Mesendoderm (in vitro differentiated cells): ENCODE measurements around the gene FAM168A.
A peak's percentile ranks its signal among the peaks of the same experiment; 100 is the strongest.

ENCODE experiments used
- DNase-seq: peaks from one replicate; pipeline ENCODE4 v3.0.0; 2013
- H2AK5ac ChIP-seq: 2 replicates; pipeline ENCODE4 v1.6.1; 2013; ENCODE audit warnings: low read length, inconsistent platforms
- H2BK120ac ChIP-seq: 2 replicates; pipeline ENCODE4 v1.6.1; 2013; ENCODE audit warnings: low read depth, mild to moderate bottlenecking, low read length, moderate library complexity, mixed read lengths
- H2BK15ac ChIP-seq: replicated peaks from 2 replicates; pipeline ENCODE4 v1.6.1; 2013; ENCODE audit warnings: low read depth, mild to moderate bottlenecking, moderate library complexity
- H2BK5ac ChIP-seq: 2 replicates; pipeline ENCODE4 v1.6.1; 2013; ENCODE audit warnings: low read length, inconsistent platforms
- H3K18ac ChIP-seq: 2 replicates; pipeline ENCODE4 v1.6.1; 2013; ENCODE audit warnings: mild to moderate bottlenecking, low read length, mixed read lengths
- H3K23ac ChIP-seq: one replicate; pipeline ENCODE4 v1.6.1; 2013; ENCODE audit warnings: low read length
- H3K27ac ChIP-seq: 2 replicates; pipeline ENCODE4 v1.5.1; 2013; ENCODE audit warnings: low read depth, mild to moderate bottlenecking, inconsistent platforms, low read length, moderate library complexity
- H3K27me3 ChIP-seq: 2 replicates; pipeline ENCODE4 v1.6.1; 2013; ENCODE audit warnings: low read length, control low read depth, mild to moderate bottlenecking, inconsistent platforms; ENCODE audit not compliant: insufficient read depth, poor library complexity
- H3K36me3 ChIP-seq: 2 replicates; pipeline ENCODE4 v1.6.1; 2013; ENCODE audit warnings: low read length, inconsistent platforms; ENCODE audit not compliant: control insufficient read depth, insufficient read depth
- H3K4ac ChIP-seq: one replicate; pipeline ENCODE4 v1.6.1; 2013; ENCODE audit warnings: low read depth, mild to moderate bottlenecking, low read length, moderate library complexity
- H3K4me1 ChIP-seq: 2 replicates; pipeline ENCODE4 v1.6.1; 2013; ENCODE audit warnings: low read depth, low read length, inconsistent platforms; ENCODE audit not compliant: control insufficient read depth
- H3K4me2 ChIP-seq: 2 replicates; pipeline ENCODE4 v1.6.1; 2013; ENCODE audit warnings: low read length
- H3K4me3 ChIP-seq: 2 replicates; pipeline ENCODE4 v1.5.1; 2013; ENCODE audit warnings: mild to moderate bottlenecking, low read length
- H3K56ac ChIP-seq: one replicate; pipeline ENCODE4 v1.6.1; 2013; ENCODE audit warnings: low read length
- H3K79me1 ChIP-seq: 2 replicates; pipeline ENCODE4 v1.6.1; 2013; ENCODE audit warnings: low read length, inconsistent platforms
- H3K79me2 ChIP-seq: 2 replicates; pipeline ENCODE4 v1.6.1; 2013; ENCODE audit warnings: mild to moderate bottlenecking, low read length; ENCODE audit not compliant: control insufficient read depth, insufficient read depth
- H3K9ac ChIP-seq: 2 replicates; pipeline ENCODE4 v1.6.1; 2013; ENCODE audit warnings: low read length, inconsistent platforms
- H4K5ac ChIP-seq: one replicate; pipeline ENCODE4 v1.6.1; 2013; ENCODE audit warnings: low read length
- H4K8ac ChIP-seq: one replicate; pipeline ENCODE4 v1.6.1; 2013; ENCODE audit warnings: low read depth, mild to moderate bottlenecking, control low read depth, low read length, moderate library complexity
- WGBS: extraction: QIAGEN DNeasy Blood & Tissue Kit; methylation state at CpG from one replicate; pipeline ENCODE4 v1.1.7; 2013; ENCODE audit warnings: low lambda C conversion rate, missing lambda C conversion rate; ENCODE audit not compliant: insufficient coverage; ENCODE audit errors: extremely low coverage; 5-methylcytosine and 5-hydroxymethylcytosine counted together

Gene FAM168A

DNA sequence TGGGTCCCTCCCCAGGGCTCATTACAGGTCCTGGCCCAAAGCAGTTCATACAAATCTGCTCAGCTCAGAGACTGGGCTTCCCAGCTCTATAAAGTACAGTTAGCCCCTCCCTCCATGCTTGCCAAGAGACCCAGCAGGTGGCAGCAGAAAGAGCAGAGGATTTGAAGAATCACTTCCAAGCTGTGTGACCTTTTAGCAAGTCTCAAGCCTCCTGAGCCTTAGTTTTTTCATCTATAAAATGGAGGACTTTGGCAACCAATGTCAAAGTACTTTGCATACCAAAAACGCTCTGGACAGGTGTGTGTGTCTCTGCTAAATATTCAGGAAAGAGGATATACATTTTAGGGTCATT lies 195.1 kb downstream of the FAM168A start:
- no peak overlapping the region for H3K4me2 ChIP-seq
- H3K9ac ChIP-seq: no peak overlapping the region
- no peaks in the 10 kb centered on the region for H3K4me1 ChIP-seq
- no peak overlapping the region for H3K56ac ChIP-seq
- H4K5ac ChIP-seq: no peak overlapping the region
- no peak overlapping the region for H2AK5ac ChIP-seq
- no peaks in the 10 kb centered on the region for H3K27me3 ChIP-seq
- no peak overlapping the region for H3K18ac ChIP-seq
- no peak overlapping the region for H3K4ac ChIP-seq
- no peaks in the 10 kb centered on the region for H3K79me2 ChIP-seq
- H3K23ac ChIP-seq: no peak overlapping the region
- no peaks in the 10 kb centered on the region for H3K79me1 ChIP-seq
- WGBS: no CpG with 5 or more reads among the region's 1 CpG
- H2BK15ac ChIP-seq: no peak overlapping the region
- H2BK120ac ChIP-seq: no peak overlapping the region
- H3K36me3 ChIP-seq: peaks cover 2% of the 10 kb centered on the region
- H3K27ac ChIP-seq: no peak overlapping the region
- no peak overlapping the region for H4K8ac ChIP-seq
- no peak overlapping the region for H2BK5ac ChIP-seq
- DNase-seq: peak; percentile 45
- H3K4me3 ChIP-seq: no peak overlapping the region

GRCh38 chr11:73401924-73402833 lies 195.7 kb downstream of the FAM168A start:
- H3K4me1 ChIP-seq: no peaks in the 10 kb centered on the region
- no peak overlapping the region for H2BK5ac ChIP-seq
- H3K9ac ChIP-seq: no peak overlapping the region
- H3K23ac ChIP-seq: no peak overlapping the region
- H3K4me3 ChIP-seq: no peak overlapping the region
- no peak for DNase-seq
- H2AK5ac ChIP-seq: no peak overlapping the region
- no peak overlapping the region for H3K4ac ChIP-seq
- no peak overlapping the region for H4K8ac ChIP-seq
- no peak overlapping the region for H3K18ac ChIP-seq
- no peak overlapping the region for H2BK15ac ChIP-seq
- H3K27me3 ChIP-seq: no peaks in the 10 kb centered on the region
- peaks cover 2% of the 10 kb centered on the region for H3K36me3 ChIP-seq
- no peak overlapping the region for H3K4me2 ChIP-seq
- H3K56ac ChIP-seq: no peak overlapping the region
- H3K27ac ChIP-seq: no peak overlapping the region
- H3K79me1 ChIP-seq: no peaks in the 10 kb centered on the region
- H4K5ac ChIP-seq: no peak overlapping the region
- no peaks in the 10 kb centered on the region for H3K79me2 ChIP-seq
- H2BK120ac ChIP-seq: no peak overlapping the region
- WGBS: no CpG with 5 or more reads among the region's 15 CpGs

DNA sequence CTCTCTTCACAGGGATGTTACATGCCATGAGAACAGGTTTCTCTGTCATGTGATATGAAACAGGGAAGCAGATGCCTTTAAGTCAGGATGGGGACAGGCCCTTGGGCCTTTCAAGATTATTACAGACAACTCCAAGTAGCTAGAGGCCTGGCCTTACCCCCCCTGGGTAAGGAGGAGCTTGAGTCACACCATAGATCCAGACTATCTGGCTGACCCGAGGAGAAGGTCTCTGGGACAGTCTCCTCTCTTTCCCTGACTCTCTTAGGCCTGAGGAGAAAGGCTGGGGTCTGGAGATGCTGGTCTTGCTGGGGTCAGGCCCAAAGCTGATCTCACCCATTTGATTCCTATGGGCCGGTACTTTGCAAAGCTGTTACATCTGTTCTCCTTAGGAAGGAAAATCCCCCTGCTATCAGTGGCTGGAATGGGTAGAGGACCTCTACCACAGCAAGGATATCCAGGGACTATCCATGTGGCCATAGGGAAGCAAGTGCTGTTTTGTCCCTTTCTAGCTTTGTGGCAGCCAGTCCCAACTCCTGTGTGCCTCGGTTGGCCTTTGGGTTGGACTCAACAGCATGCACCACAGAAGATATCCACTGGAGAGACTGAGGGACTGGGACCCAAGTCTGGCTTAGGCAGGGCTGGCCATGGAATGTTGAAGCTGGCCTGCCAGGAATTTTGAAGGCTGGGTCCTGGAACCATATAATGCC lies 196.5 kb downstream of the FAM168A start:
- H3K4me3 ChIP-seq: no peak overlapping the region
- H4K5ac ChIP-seq: no peak overlapping the region
- H3K9ac ChIP-seq: no peak overlapping the region
- no peak overlapping the region for H3K4me2 ChIP-seq
- H2AK5ac ChIP-seq: no peak overlapping the region
- H3K27ac ChIP-seq: no peak overlapping the region
- H3K4me1 ChIP-seq: no peaks in the 10 kb centered on the region
- H3K23ac ChIP-seq: no peak overlapping the region
- H3K36me3 ChIP-seq: peaks cover 2% of the 10 kb centered on the region
- no peak overlapping the region for H4K8ac ChIP-seq
- no peak overlapping the region for H2BK15ac ChIP-seq
- no peak overlapping the region for H3K18ac ChIP-seq
- DNase-seq: peak; percentile 37
- no CpG with 5 or more reads among the region's 3 CpGs for WGBS
- no peak overlapping the region for H2BK5ac ChIP-seq
- H3K79me2 ChIP-seq: no peaks in the 10 kb centered on the region
- no peak overlapping the region for H2BK120ac ChIP-seq
- no peaks in the 10 kb centered on the region for H3K79me1 ChIP-seq
- H3K4ac ChIP-seq: no peak overlapping the region
- H3K27me3 ChIP-seq: no peaks in the 10 kb centered on the region
- no peak overlapping the region for H3K56ac ChIP-seq

DNA sequence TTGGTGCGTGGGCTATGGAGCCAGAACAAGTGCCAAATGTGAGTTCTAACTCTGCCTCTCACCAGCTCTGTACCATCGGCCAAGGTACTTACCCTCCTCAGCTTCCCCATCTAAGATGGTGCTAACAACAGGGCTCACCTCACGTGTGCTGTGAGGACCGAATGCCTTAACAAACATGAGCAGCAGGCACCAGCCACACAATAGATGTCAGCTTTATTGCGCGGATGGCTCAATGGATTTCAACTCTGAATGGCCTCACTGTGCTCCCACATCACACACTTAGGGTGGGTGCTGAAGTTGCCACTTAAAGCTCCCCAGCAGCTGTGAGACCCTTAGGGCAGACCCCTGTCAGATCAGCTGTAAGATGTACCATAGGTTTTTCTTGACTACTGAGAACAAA lies 197.6 kb downstream of the FAM168A start:
- no peak for DNase-seq
- H3K4me2 ChIP-seq: no peak overlapping the region
- no peak overlapping the region for H3K4ac ChIP-seq
- H2BK15ac ChIP-seq: no peak overlapping the region
- no peak overlapping the region for H3K56ac ChIP-seq
- H3K27ac ChIP-seq: no peak overlapping the region
- no peaks in the 10 kb centered on the region for H3K4me1 ChIP-seq
- no peaks in the 10 kb centered on the region for H3K36me3 ChIP-seq
- H3K4me3 ChIP-seq: no peak overlapping the region
- no peak overlapping the region for H4K8ac ChIP-seq
- no peak overlapping the region for H2BK120ac ChIP-seq
- no peak overlapping the region for H3K18ac ChIP-seq
- H3K79me2 ChIP-seq: no peaks in the 10 kb centered on the region
- H4K5ac ChIP-seq: no peak overlapping the region
- no peak overlapping the region for H2AK5ac ChIP-seq
- no peak overlapping the region for H3K23ac ChIP-seq
- H3K27me3 ChIP-seq: no peaks in the 10 kb centered on the region
- no CpG with 5 or more reads among the region's 6 CpGs for WGBS
- H2BK5ac ChIP-seq: no peak overlapping the region
- no peaks in the 10 kb centered on the region for H3K79me1 ChIP-seq
- no peak overlapping the region for H3K9ac ChIP-seq

DNA sequence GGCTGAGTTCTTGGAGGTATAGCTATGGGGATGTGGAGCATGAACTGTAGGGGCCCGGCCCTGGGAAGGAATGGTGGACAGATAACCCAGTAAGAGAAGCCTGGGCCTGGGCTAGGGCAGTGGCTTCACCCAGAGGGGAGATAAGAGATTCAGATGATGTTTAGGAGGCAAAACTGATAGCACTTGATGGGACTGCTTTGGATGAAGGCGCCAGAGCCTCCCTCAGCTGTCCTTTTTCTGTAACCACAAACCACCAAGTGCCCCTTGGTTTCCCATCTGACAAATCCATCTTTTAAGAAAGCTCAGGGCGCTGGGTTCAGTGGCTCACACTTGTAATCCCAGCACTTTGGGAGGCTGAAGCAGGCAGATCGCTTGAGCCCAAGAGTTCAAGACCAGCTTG lies 198.3 kb downstream of the FAM168A start:
- no peak overlapping the region for H2BK5ac ChIP-seq
- H3K23ac ChIP-seq: no peak overlapping the region
- no peak overlapping the region for H2AK5ac ChIP-seq
- no peak overlapping the region for H3K18ac ChIP-seq
- no peak overlapping the region for H3K9ac ChIP-seq
- WGBS: no CpG with 5 or more reads among the region's 4 CpGs
- H3K4me1 ChIP-seq: no peaks in the 10 kb centered on the region
- H4K8ac ChIP-seq: no peak overlapping the region
- no peaks in the 10 kb centered on the region for H3K27me3 ChIP-seq
- no peaks in the 10 kb centered on the region for H3K79me2 ChIP-seq
- no peaks in the 10 kb centered on the region for H3K79me1 ChIP-seq
- H3K27ac ChIP-seq: no peak overlapping the region
- no peak overlapping the region for H3K56ac ChIP-seq
- H3K4me2 ChIP-seq: no peak overlapping the region
- no peak overlapping the region for H4K5ac ChIP-seq
- no peak overlapping the region for H2BK15ac ChIP-seq
- H3K36me3 ChIP-seq: no peaks in the 10 kb centered on the region
- no peak overlapping the region for H2BK120ac ChIP-seq
- no peak overlapping the region for H3K4ac ChIP-seq
- no peak for DNase-seq
- no peak overlapping the region for H3K4me3 ChIP-seq
